ENCODE results near the gene HOXD8. TPM values are rescaled to one million over a fixed set of nuclear protein-coding genes. Genes with fewer than 3 reads are reported as not detected.

HOXD8 gene
- total RNA-seq, 3 donors from 2014 or later, result 10.5 to 36.1 (median 13.8) TPM

GRCh38 chr2:176081837-176082524 lies 47.5 kb upstream of the HOXD8 start:
- Histone ChIP-seq H3K4me3 (peak overlapping the region in 1 of 3 donors; percentile 22), H3K27me3 (peaks cover 6 to 98% of the 10 kb centered on the region in 2 donors), H3K4me1 (no peaks in the 10 kb centered on the region), H3K27ac (no peak overlapping the region), H3K9me3 (peaks cover 0 to 15% of the 10 kb centered on the region in 2 donors), H3K36me3 (no peaks in the 10 kb centered on the region)
- DNase-seq (ENCODE audit: low spot score in 2 of 2), result no peak
- intact Hi-C loops (cut with DNase I; ENCODE audit: low total_unique reads), result loop anchor here (10.0 kb wide), 1 partner anchor 397 kb away; no protein-coding TSS in a partner anchor
- TF ChIP-seq POLR2AphosphoS5 (IDR thresholded peaks at IDR 0.05) (no peak), POLR2A (IDR thresholded peaks at IDR 0.05) (no peak), CTCF (IDR thresholded peaks at IDR 0.05) (no peak)

GRCh38 chr2:176082525-176082823 lies 47.0 kb upstream of the HOXD8 start:
- peaks cover 0 to 15% of the 10 kb centered on the region in 2 donors for H3K9me3 ChIP-seq
- intact Hi-C loops (cut with DNase I; ENCODE audit: low total_unique reads), result loop anchor here (10.0 kb wide), 1 partner anchor 398 kb away; no protein-coding TSS in a partner anchor
- H3K27ac ChIP-seq, result no peak overlapping the region
- DNase-seq (ENCODE audit: low spot score in 2 of 2), result no peak
- no peaks in the 10 kb centered on the region for H3K4me1 ChIP-seq
- peaks cover 6 to 98% of the 10 kb centered on the region in 2 donors for H3K27me3 ChIP-seq
- TF ChIP-seq POLR2A (IDR thresholded peaks at IDR 0.05), result no peak
- no peak for TF ChIP-seq CTCF (IDR thresholded peaks at IDR 0.05)
- TF ChIP-seq POLR2AphosphoS5 (IDR thresholded peaks at IDR 0.05), result no peak
- no peak overlapping the region for H3K4me3 ChIP-seq
- H3K36me3 ChIP-seq, result no peaks in the 10 kb centered on the region

DNA sequence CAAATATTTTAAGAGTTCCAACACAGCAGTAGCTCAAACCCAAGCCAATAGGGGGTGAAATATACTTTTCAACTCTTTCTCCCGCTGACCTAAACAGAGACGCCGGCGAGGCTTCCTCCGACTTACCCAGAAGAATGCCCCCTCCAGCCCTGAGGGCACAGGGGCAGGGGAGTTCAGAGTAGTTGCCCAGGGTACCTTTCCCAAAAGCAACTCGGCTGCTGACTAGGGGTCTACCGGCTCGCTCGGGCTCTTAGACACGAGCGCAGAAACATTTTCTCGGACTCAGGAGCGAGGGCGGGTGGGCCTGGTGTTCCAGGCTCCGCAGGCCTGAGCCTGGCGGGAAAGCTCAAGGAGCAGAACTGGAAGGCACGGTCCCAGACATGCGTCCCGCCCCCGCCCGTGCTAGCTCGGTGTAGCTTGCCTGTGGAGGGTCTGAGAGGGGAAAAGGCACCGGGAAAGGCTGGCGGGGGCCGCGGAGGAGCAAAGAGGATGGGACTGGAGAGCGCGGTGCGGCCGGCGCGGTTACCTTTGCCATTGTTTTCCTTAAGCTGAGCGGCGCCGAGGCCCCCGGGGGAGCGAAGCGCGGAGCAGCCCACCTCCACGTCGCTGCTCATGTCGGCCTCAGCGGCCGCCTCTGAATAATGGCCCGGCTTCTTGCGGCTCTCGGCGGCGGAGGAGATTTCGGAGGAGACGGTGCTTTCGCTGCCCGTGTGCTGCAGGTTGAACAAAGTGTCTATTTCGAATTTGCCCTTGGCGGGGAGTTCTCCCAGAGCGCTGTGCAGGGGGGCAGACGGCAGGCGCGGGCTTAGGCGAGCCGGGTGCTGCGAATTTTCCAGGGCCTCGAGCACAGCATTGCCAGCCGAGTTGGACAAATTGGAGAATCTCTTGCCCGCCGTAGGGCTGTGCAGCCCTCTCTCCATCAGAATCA lies 46.4 kb upstream of the HOXD8 start:
- peak overlapping the region in 1 of 3 donors; percentile 29 for H3K4me3 ChIP-seq
- intact Hi-C loops (cut with DNase I; ENCODE audit: low total_unique reads), result loop anchor here (10.0 kb wide), 1 partner anchor 398 kb away; no protein-coding TSS in a partner anchor
- H3K27ac ChIP-seq, result no peak overlapping the region
- no peaks in the 10 kb centered on the region for H3K36me3 ChIP-seq
- peaks cover 6 to 98% of the 10 kb centered on the region in 2 donors for H3K27me3 ChIP-seq
- H3K9me3 ChIP-seq, result peaks cover 0 to 15% of the 10 kb centered on the region in 2 donors
- DNase-seq (ENCODE audit: low spot score in 2 of 2), result no peak
- TF ChIP-seq POLR2A (IDR thresholded peaks at IDR 0.05) (no peak), CTCF (IDR thresholded peaks at IDR 0.05) (no peak), POLR2AphosphoS5 (IDR thresholded peaks at IDR 0.05) (no peak)
- H3K4me1 ChIP-seq, result no peaks in the 10 kb centered on the region

DNA sequence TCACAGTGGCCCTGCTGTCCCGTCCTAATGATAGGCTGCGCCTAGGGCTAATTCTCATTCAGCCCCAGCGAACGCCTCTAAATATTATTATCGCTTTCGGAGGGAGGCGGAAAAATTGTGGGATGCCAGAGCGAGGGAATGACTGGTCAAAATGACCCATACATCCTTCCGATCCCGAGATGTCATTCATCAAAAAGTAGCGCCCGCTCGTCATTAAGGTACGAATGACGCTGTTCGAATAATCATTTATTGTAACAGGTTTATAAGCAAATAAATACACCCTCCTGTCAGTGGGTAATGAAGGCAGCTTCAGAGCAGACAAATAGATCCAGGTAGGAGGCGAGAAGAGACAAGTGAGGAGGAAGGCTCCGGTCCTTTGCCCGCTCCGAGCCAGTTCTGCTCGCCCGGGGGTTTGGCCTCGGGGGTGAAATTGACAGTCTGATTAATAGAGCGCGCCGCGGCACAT lies 45.7 kb upstream of the HOXD8 start, which contains the start of gene EVX2:
EVX2 (minus strand) TSS at position 167 of the 466 bp plus-strand sequence. CDS start 186 bp downstream, outside the sequence.
- Histone ChIP-seq H3K27ac (no peak within 1 kb of the TSS), H3K27me3 (peaks cover 6 to 98% of the 10 kb centered on the region in 2 donors), H3K36me3 (no peaks in the 10 kb centered on the region), H3K4me3 (peak within 1 kb of the TSS in 1 of 3 donors; percentile 29), H3K9me3 (peaks cover 0 to 15% of the 10 kb centered on the region in 2 donors), H3K4me1 (no peaks in the 10 kb centered on the region)
- intact Hi-C loops (cut with DNase I; ENCODE audit: low total_unique reads), result loop anchor here (10.0 kb wide), 1 partner anchor 399 kb away; no protein-coding TSS in a partner anchor
- DNase-seq (ENCODE audit: low spot score in 2 of 2), result no peak
- no peak for TF ChIP-seq POLR2AphosphoS5 (IDR thresholded peaks at IDR 0.05)
- no peak for TF ChIP-seq POLR2A (IDR thresholded peaks at IDR 0.05)
- no peak for TF ChIP-seq CTCF (IDR thresholded peaks at IDR 0.05)
